Breast epithelium (tissue), 3 donors: ENCODE measurements around the gene F2R.

Experiments used
- POLR2A ChIP-seq: fragments of 450-650 bp; IDR thresholded peaks from one replicate; pipeline ENCODE4 v1.6.1; 2016; ENCODE audit warnings: antibody characterized with exemption, mild to moderate bottlenecking, moderate library complexity
- POLR2AphosphoS5 ChIP-seq, 3 donors: sonication (generic); formaldehyde crosslinking; IDR thresholded peaks; one replicate each; pipeline ENCODE4 v1.6.1; 2017; ENCODE audit warnings: antibody characterized with exemption in 3 of 3
- TF ChIP-seq, protein P1 (sequence below), 3 donors: fragments of 450-650 bp; IDR thresholded peaks; one replicate each; pipeline ENCODE4 v1.5.1; 2016 to 2017; ENCODE audit warnings: antibody characterized with exemption in 3 of 3, mild to moderate bottlenecking in 3 of 3, moderate library complexity in 3 of 3

DNA sequence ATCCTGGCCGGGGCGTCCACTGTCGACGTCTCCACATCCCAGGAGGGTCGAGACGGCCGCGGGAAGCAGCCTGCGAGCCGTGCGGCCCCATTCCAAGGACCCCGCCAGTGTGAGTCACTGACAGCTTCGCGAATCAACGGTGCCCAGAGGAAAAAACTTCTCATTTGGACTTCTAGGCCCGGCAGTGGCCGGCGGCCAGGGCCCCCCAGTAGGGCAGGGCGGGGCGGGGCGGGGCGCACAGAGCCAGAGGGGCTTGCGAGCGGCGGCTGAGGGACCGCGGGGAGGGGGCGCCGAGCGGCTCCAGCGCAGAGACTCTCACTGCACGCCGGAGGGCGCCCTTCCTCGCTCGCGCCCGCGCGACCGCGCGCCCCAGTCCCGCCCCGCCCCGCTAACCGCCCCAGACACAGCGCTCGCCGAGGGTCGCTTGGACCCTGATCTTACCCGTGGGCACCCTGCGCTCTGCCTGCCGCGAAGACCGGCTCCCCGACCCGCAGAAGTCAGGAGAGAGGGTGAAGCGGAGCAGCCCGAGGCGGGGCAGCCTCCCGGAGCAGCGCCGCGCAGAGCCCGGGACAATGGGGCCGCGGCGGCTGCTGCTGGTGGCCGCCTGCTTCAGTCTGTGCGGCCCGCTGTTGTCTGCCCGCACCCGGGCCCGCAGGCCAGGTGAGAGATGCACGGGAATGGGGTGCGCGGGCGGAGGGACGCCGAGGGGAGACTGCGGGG, at the start of gene F2R:
- TF ChIP-seq, protein P1, sequence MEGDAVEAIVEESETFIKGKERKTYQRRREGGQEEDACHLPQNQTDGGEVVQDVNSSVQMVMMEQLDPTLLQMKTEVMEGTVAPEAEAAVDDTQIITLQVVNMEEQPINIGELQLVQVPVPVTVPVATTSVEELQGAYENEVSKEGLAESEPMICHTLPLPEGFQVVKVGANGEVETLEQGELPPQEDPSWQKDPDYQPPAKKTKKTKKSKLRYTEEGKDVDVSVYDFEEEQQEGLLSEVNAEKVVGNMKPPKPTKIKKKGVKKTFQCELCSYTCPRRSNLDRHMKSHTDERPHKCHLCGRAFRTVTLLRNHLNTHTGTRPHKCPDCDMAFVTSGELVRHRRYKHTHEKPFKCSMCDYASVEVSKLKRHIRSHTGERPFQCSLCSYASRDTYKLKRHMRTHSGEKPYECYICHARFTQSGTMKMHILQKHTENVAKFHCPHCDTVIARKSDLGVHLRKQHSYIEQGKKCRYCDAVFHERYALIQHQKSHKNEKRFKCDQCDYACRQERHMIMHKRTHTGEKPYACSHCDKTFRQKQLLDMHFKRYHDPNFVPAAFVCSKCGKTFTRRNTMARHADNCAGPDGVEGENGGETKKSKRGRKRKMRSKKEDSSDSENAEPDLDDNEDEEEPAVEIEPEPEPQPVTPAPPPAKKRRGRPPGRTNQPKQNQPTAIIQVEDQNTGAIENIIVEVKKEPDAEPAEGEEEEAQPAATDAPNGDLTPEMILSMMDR (IDR thresholded peaks at IDR 0.05) = peak in 1 of 3 donors; percentile 31
- TF ChIP-seq POLR2AphosphoS5 (IDR thresholded peaks at IDR 0.05) = no peak
- no peak for TF ChIP-seq POLR2A
